Measurements from ENCODE around the gene NRXN3.

- TF ChIP-seq POLR2AphosphoS5 (IDR thresholded peaks at IDR 0.05; ENCODE audit: low read depth) (no peak), CTCF (conservative IDR thresholded peaks at IDR 0.05; ENCODE audit: low read depth in 2 of 2) (no peak), ETS1 (IDR thresholded peaks at IDR 0.05) (no peak), EZH2phosphoT487 (IDR thresholded peaks at IDR 0.05; ENCODE audit: unreplicated experiment) (no peak), JUNB (IDR thresholded peaks at IDR 0.05; ENCODE audit: unreplicated experiment) (no peak), EZH2 (IDR thresholded peaks at IDR 0.05; ENCODE audit: low read depth, unreplicated experiment) (no peak), REST (IDR thresholded peaks at IDR 0.05; ENCODE audit: unreplicated experiment) (no peak), CREB1 (CRISPR knock-in tag; IDR thresholded peaks at IDR 0.05; ENCODE audit: low read depth) (no peak), NANOG (IDR thresholded peaks at IDR 0.05; ENCODE audit: borderline replicate concordance) (no peak), ZNF114 (CRISPR knock-in tag; IDR thresholded peaks at IDR 0.05) (no peak), ZNF331 (CRISPR knock-in tag; IDR thresholded peaks at IDR 0.05; ENCODE audit: low read depth) (no peak)
Measured at GRCh38 chr14:78618368-78618767, 448.2 kb downstream of the NRXN3 start.

Measured in GM23338 (cell line).